ENCODE measurements around the gene NFIA. TPM values are rescaled to one million over a fixed set of nuclear protein-coding genes. Genes with fewer than 3 reads are reported as not detected.

The NFIA gene
- total and polyA plus RNA-seq, 2 of the 13 experiments (the other 11 are each of a cell fraction or from before 2014, with no cell fraction given): 14.7 to 28.5 TPM

DNA sequence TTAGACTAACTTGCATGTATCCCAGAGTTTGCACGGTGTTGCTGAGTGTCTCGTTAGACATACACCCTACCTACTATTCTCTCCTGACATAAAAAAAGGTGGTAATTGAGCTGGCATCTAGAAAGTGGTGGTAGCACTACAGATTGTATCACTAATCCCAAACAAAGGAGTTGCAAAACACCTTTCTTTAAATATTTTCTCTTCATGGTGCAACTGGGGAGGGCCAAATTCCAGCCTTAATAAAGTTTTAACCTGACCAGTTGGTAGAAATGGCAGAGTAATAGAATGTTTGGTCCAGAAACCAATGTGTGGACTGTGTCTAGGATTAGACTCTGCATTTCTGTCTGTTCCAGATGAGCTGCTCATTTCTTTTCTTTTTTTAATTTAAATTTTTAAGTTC is 40.0 kb downstream of the NFIA start (continued):
- TF ChIP-seq, protein P1, sequence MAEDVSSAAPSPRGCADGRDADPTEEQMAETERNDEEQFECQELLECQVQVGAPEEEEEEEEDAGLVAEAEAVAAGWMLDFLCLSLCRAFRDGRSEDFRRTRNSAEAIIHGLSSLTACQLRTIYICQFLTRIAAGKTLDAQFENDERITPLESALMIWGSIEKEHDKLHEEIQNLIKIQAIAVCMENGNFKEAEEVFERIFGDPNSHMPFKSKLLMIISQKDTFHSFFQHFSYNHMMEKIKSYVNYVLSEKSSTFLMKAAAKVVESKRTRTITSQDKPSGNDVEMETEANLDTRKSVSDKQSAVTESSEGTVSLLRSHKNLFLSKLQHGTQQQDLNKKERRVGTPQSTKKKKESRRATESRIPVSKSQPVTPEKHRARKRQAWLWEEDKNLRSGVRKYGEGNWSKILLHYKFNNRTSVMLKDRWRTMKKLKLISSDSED (CRISPR knock-in tag; IDR thresholded peaks at IDR 0.05): no peak
- TF ChIP-seq ZBTB2 (CRISPR knock-in tag; IDR thresholded peaks at IDR 0.05; ENCODE audit: low read depth): no peak
- no peak for TF ChIP-seq SYNCRIP (IDR thresholded peaks at IDR 0.05; ENCODE audit: insufficient read depth, low read depth, low read length)
- TF ChIP-seq ZNF616 (CRISPR knock-in tag; IDR thresholded peaks at IDR 0.05; ENCODE audit: low read depth): no peak
- TF ChIP-seq FOXM1 (CRISPR knock-in tag; IDR thresholded peaks at IDR 0.05): no peak
- no peak for TF ChIP-seq SRSF1 (optimal IDR thresholded peaks at IDR 0.05; ENCODE audit: low read depth, low read length)
- TF ChIP-seq, protein P2, sequence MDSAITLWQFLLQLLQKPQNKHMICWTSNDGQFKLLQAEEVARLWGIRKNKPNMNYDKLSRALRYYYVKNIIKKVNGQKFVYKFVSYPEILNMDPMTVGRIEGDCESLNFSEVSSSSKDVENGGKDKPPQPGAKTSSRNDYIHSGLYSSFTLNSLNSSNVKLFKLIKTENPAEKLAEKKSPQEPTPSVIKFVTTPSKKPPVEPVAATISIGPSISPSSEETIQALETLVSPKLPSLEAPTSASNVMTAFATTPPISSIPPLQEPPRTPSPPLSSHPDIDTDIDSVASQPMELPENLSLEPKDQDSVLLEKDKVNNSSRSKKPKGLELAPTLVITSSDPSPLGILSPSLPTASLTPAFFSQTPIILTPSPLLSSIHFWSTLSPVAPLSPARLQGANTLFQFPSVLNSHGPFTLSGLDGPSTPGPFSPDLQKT (CRISPR knock-in tag; IDR thresholded peaks at IDR 0.05; ENCODE audit: borderline replicate concordance): no peak
- no peak for TF ChIP-seq SNAPC5 (CRISPR knock-in tag; IDR thresholded peaks at IDR 0.05; ENCODE audit: borderline replicate concordance)
- no peak for TF ChIP-seq ZNF180 (CRISPR knock-in tag; IDR thresholded peaks at IDR 0.05; ENCODE audit: borderline replicate concordance, low read depth)
- TF ChIP-seq, protein P3, sequence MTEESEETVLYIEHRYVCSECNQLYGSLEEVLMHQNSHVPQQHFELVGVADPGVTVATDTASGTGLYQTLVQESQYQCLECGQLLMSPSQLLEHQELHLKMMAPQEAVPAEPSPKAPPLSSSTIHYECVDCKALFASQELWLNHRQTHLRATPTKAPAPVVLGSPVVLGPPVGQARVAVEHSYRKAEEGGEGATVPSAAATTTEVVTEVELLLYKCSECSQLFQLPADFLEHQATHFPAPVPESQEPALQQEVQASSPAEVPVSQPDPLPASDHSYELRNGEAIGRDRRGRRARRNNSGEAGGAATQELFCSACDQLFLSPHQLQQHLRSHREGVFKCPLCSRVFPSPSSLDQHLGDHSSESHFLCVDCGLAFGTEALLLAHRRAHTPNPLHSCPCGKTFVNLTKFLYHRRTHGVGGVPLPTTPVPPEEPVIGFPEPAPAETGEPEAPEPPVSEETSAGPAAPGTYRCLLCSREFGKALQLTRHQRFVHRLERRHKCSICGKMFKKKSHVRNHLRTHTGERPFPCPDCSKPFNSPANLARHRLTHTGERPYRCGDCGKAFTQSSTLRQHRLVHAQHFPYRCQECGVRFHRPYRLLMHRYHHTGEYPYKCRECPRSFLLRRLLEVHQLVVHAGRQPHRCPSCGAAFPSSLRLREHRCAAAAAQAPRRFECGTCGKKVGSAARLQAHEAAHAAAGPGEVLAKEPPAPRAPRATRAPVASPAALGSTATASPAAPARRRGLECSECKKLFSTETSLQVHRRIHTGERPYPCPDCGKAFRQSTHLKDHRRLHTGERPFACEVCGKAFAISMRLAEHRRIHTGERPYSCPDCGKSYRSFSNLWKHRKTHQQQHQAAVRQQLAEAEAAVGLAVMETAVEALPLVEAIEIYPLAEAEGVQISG (CRISPR knock-in tag; IDR thresholded peaks at IDR 0.05): no peak
- no peak for TF ChIP-seq ZNF713 (CRISPR knock-in tag; IDR thresholded peaks at IDR 0.05)
- TF ChIP-seq RBM22 (optimal IDR thresholded peaks at IDR 0.05; ENCODE audit: low read length): no peak
- no peak for TF ChIP-seq DRAP1 (CRISPR knock-in tag; IDR thresholded peaks at IDR 0.05)
- no peak for TF ChIP-seq ZNF557 (CRISPR knock-in tag; IDR thresholded peaks at IDR 0.05)
- no peak for TF ChIP-seq PHF21A (CRISPR knock-in tag; IDR thresholded peaks at IDR 0.05)
